OCI-LY7 (cell line): Measurements from ENCODE around the gene CTRB1. TPM values are rescaled to one million over a fixed set of nuclear protein-coding genes. Genes with fewer than 3 reads are reported as not detected.

Source experiments
- BruUV-seq: library from RNA; stranded (reverse); fragments of 400-500 nt; replicated peaks from 2 replicates; lab custom pipeline; 2021; lab: Mats Ljungman, UMichigan
- CTCF ChIA-PET: fragments of 300-600 bp; sonication (Branson Sonifier 250); formaldehyde crosslinking; loops from one replicate; lab custom pipeline; 2022; ENCODE audit warnings: antibody characterized with exemption; ENCODE audit not compliant: unreplicated experiment; lab: Charles Lee
- POLR2A ChIA-PET: fragments of 300-600 bp; sonication (Branson Sonifier 250); formaldehyde crosslinking; loops from one replicate; lab custom pipeline; 2022; ENCODE audit warnings: antibody characterized with exemption; lab: Charles Lee
- DNase-seq: peaks from one replicate; pipeline ENCODE4 v3.0.0-alpha.2; 2015; ENCODE audit warnings: low spot score
- H2AFZ ChIP-seq: fragments of 200-600 bp; sonication (generic), shearing (Covaris generic); 2 replicates; pipeline ENCODE4 v1.6.1; 2014; ENCODE audit warnings: mild to moderate bottlenecking, antibody characterized with exemption, low read length, moderate library complexity
- H3K27ac ChIP-seq: fragments of 200-600 bp; sonication (generic); 2 replicates; pipeline ENCODE4 v1.5.1; 2014; ENCODE audit warnings: mixed run types, low read depth, mild to moderate bottlenecking, moderate library complexity, low read length, inconsistent platforms; ENCODE audit not compliant: poor library complexity, severe bottlenecking
- H3K36me3 ChIP-seq: fragments of 200-600 bp; sonication (generic); 2 replicates; pipeline ENCODE4 v1.6.1; 2014; ENCODE audit warnings: mild to moderate bottlenecking, antibody characterized with exemption, low read length, moderate library complexity, mixed read lengths; ENCODE audit not compliant: insufficient read depth
- H3K4me1 ChIP-seq: fragments of 200-600 bp; sonication (generic); 2 replicates; pipeline ENCODE4 v1.5.1; 2014; ENCODE audit warnings: mild to moderate bottlenecking, low read length; ENCODE audit not compliant: insufficient read depth, poor library complexity, severe bottlenecking
- H3K4me2 ChIP-seq: fragments of 200-600 bp; sonication (generic); 2 replicates; pipeline ENCODE4 v1.6.1; 2014; ENCODE audit warnings: mild to moderate bottlenecking, low read length
- H3K4me3 ChIP-seq: fragments of 200-600 bp; sonication (generic); 2 replicates; pipeline ENCODE4 v1.5.1; 2014; ENCODE audit warnings: mild to moderate bottlenecking, low read depth, low read length; ENCODE audit not compliant: poor library complexity, severe bottlenecking
- H3K79me2 ChIP-seq: fragments of 200-600 bp; sonication (generic); 2 replicates; pipeline ENCODE4 v1.6.1; 2016; ENCODE audit warnings: low read depth, mild to moderate bottlenecking, low read length, moderate library complexity, mixed read lengths; ENCODE audit not compliant: insufficient read depth
- H3K9me2 ChIP-seq: fragments of 200-600 bp; sonication (generic); 2 replicates; pipeline ENCODE4 v1.6.1; 2016; ENCODE audit warnings: mild to moderate bottlenecking, low read length, mixed read lengths; ENCODE audit not compliant: insufficient read depth
- H3K9me3 ChIP-seq: fragments of 200-600 bp; sonication (generic); 2 replicates; pipeline ENCODE4 v1.6.1; 2014; ENCODE audit warnings: mild to moderate bottlenecking, mixed run types, low read length, mixed read lengths
- H4K20me1 ChIP-seq: fragments of 200-600 bp; sonication (generic); 2 replicates; pipeline ENCODE4 v1.6.1; 2014; ENCODE audit warnings: mild to moderate bottlenecking, antibody characterized with exemption, low read length, moderate library complexity, mixed read lengths; ENCODE audit not compliant: insufficient read depth
- EZH2phosphoT487 ChIP-seq: fragments of 200-600 bp; sonication (generic); IDR thresholded peaks from 2 replicates; pipeline ENCODE4 v1.6.1; 2018; ENCODE audit warnings: low read depth, borderline replicate concordance, mild to moderate bottlenecking, mixed run types, antibody characterized with exemption, low read length, moderate library complexity, mixed read lengths
- intact Hi-C: fragments of 100-400 bp; cut with micrococcal nuclease; formaldehyde crosslinking; loops from one replicate; pipeline ENCODE4 v1.10.0; 2022; ENCODE audit not compliant: unreplicated experiment
- total RNA-seq, 2 experiments: library from RNA; depleted of rRNA in 1 of 2; stranded (reverse); fragments of >200 nt in 1 of 2; shearing (Covaris generic) in 1 of 2; gene quantifications; 2 replicates each; pipeline ENCODE4 v1.2.3, GENCODE V29; 2014 to 2022
- TF ChIP-seq, protein P1 (sequence below): fragments of 200-600 bp; sonication (generic); conservative IDR thresholded peaks from 2 replicates; pipeline ENCODE4 v1.5.1; 2014; ENCODE audit warnings: mild to moderate bottlenecking, antibody characterized with exemption, low read length, moderate library complexity, mixed read lengths

CTRB1 gene
- total RNA-seq, 2 experiments from 2014 or later, result not detected

GRCh38 chr16:75250809-75251279 lies 32.1 kb downstream of the CTRB1 start:
- H3K9me2 ChIP-seq, result no peaks in the 10 kb centered on the region
- peak overlapping the region; percentile 81 for H3K4me3 ChIP-seq
- H3K9me3 ChIP-seq, result no peaks in the 10 kb centered on the region
- peak overlapping the region; percentile 36; the same call in 1 of the 2 replicates for H2AFZ ChIP-seq
- intact Hi-C loops, result no loop called here
- peaks cover 11% of the 10 kb centered on the region for H3K4me1 ChIP-seq
- no peak for DNase-seq
- ChIA-PET CTCF (interaction anchor here (1.0 to 1.2 kb wide), 3 partner anchors 15 to 214 kb away, joined by 3 read pairs; no protein-coding TSS in a partner anchor), POLR2A (no interaction called here)
- no peaks in the 10 kb centered on the region for H3K79me2 ChIP-seq
- H4K20me1 ChIP-seq, result no peaks in the 10 kb centered on the region
- no peaks in the 10 kb centered on the region for H3K36me3 ChIP-seq
- TF ChIP-seq, protein P1, sequence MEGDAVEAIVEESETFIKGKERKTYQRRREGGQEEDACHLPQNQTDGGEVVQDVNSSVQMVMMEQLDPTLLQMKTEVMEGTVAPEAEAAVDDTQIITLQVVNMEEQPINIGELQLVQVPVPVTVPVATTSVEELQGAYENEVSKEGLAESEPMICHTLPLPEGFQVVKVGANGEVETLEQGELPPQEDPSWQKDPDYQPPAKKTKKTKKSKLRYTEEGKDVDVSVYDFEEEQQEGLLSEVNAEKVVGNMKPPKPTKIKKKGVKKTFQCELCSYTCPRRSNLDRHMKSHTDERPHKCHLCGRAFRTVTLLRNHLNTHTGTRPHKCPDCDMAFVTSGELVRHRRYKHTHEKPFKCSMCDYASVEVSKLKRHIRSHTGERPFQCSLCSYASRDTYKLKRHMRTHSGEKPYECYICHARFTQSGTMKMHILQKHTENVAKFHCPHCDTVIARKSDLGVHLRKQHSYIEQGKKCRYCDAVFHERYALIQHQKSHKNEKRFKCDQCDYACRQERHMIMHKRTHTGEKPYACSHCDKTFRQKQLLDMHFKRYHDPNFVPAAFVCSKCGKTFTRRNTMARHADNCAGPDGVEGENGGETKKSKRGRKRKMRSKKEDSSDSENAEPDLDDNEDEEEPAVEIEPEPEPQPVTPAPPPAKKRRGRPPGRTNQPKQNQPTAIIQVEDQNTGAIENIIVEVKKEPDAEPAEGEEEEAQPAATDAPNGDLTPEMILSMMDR, result no peak
- no peak for TF ChIP-seq EZH2phosphoT487
- H3K4me2 ChIP-seq, result peak overlapping the region; percentile 67
- no TSS peak for BruUV-seq
- H3K27ac ChIP-seq, result no peak overlapping the region

GRCh38 chr16:75251280-75252048 lies 32.7 kb downstream of the CTRB1 start, which contains the start of gene BCAR1:
BCAR1 (minus strand) TSS chr16:75251624; CDS start chr16:75251482, 142 bp downstream.
- Histone ChIP-seq H3K9me3 (no peaks in the 10 kb centered on the region), H3K9me2 (no peaks in the 10 kb centered on the region), H3K36me3 (no peaks in the 10 kb centered on the region), H3K4me2 (peak within 1 kb of the TSS; percentile 67), H3K79me2 (no peaks in the 10 kb centered on the region), H4K20me1 (no peaks in the 10 kb centered on the region), H3K4me3 (peak within 1 kb of the TSS; percentile 81), H2AFZ (peak within 1 kb of the TSS; percentile 44; the same call in 1 of the 2 replicates), H3K27ac (no peak within 1 kb of the TSS), H3K4me1 (peaks cover 11% of the 10 kb centered on the region)
- no TSS peak for BruUV-seq
- no peak for TF ChIP-seq EZH2phosphoT487
- TF ChIP-seq, protein P1, result peak; percentile 25; the same call in 1 of the 2 replicates
- ChIA-PET POLR2A (no interaction called here), CTCF (no interaction called here)
- intact Hi-C loops, result no loop called here
- peak; percentile 77 for DNase-seq
